HG02588 (cell line): ENCODE results near the gene KDM1A.

Experiments used
- ATAC-seq: cut with Tn5 transposase; IDR thresholded peaks from one replicate; pipeline ENCODE4 v1.9.1; 2021; ENCODE audit warnings: mild to moderate bottlenecking, moderate library complexity; ENCODE audit not compliant: unreplicated experiment

Gene KDM1A

GRCh38 chr1:23103001-23103889 is 84.0 kb downstream of the KDM1A start:
- ATAC-seq = no peak

GRCh38 chr1:23108918-23109533 is 89.8 kb downstream of the KDM1A start:
- ATAC-seq = no peak

GRCh38 chr1:23110391-23110790 is 91.1 kb downstream of the KDM1A start:
- ATAC-seq = no peak

GRCh38 chr1:23111600-23112535 is 92.6 kb downstream of the KDM1A start:
- no peak for ATAC-seq

- ATAC-seq = no peak
Observed at GRCh38 chr1:23114424-23115079, 95.3 kb downstream of the KDM1A start.

- no peak for ATAC-seq
Observed at GRCh38 chr1:23116216-23116836, 97.1 kb downstream of the KDM1A start.

- no peak for ATAC-seq
Observed at GRCh38 chr1:23116921-23117699, 97.8 kb downstream of the KDM1A start.

- no peak for ATAC-seq
Observed at GRCh38 chr1:23118407-23118806, 99.1 kb downstream of the KDM1A start.

GRCh38 chr1:23118957-23119792 is 99.9 kb downstream of the KDM1A start:
- no peak for ATAC-seq

GRCh38 chr1:23120383-23120782 is 101.1 kb downstream of the KDM1A start:
- ATAC-seq = no peak

GRCh38 chr1:23122023-23122748 is 102.9 kb downstream of the KDM1A start:
- no peak for ATAC-seq

GRCh38 chr1:23122796-23123195 is 103.5 kb downstream of the KDM1A start:
- no peak for ATAC-seq

- no peak for ATAC-seq
Observed at GRCh38 chr1:23123528-23123927, 104.3 kb downstream of the KDM1A start.

- no peak for ATAC-seq
Observed at GRCh38 chr1:23124259-23125026, 105.2 kb downstream of the KDM1A start.

GRCh38 chr1:23125489-23125888 is 106.2 kb downstream of the KDM1A start:
- ATAC-seq = no peak

GRCh38 chr1:23126200-23126599 is 106.9 kb downstream of the KDM1A start:
- ATAC-seq = no peak

GRCh38 chr1:23126801-23127200 is 107.5 kb downstream of the KDM1A start:
- no peak for ATAC-seq
